K562 treated with DMSO at 1 percent for 24 hours (cell line): ENCODE results near the gene IL12RB2. TPM values are rescaled to one million over a fixed set of nuclear protein-coding genes. Genes with fewer than 3 reads are reported as not detected.

Experiments used
- total RNA-seq: library from RNA; unstranded; fragments of 300-600 nt; gene quantifications from 2 replicates; pipeline ENCODE4 v1.2.3, GENCODE V29; 2022; ENCODE audit warnings: low read depth; ENCODE audit not compliant: insufficient read depth

The IL12RB2 gene
- total RNA-seq = 1.4 TPM in 2 replicates

GRCh38 chr1:67307251-67308060 is at the start of gene IL12RB2:
Gene IL12RB2, plus strand, starts transcription at chr1:67307873. Its CDS starts 12,496 bp downstream, at chr1:67320369.

GRCh38 chr1:67430358-67431155 is 122.9 kb downstream of the IL12RB2 start, which contains the start of gene SERBP1:
Gene SERBP1, minus strand, starts transcription at chr1:67430402. Its CDS starts 102 bp downstream, at chr1:67430300.

Other genes with a start within 250 kb of the IL12RB2 start
- gene C1orf141, start 172.9 kb upstream of the IL12RB2 start, total RNA-seq = not detected in 2 replicates
- gene IL23R, start 141.4 kb upstream of the IL12RB2 start, total RNA-seq = 11.9 and 13.1 TPM in 2 replicates
- gene SERBP1, start 122.5 kb downstream of the IL12RB2 start, total RNA-seq = 165 and 182 TPM in 2 replicates